Activated T-helper 1 cell treated with anti-CD3 and anti-CD28 coated beads, Interleukin-12 subunit alpha, Interleukin-12 subunit beta, Interleukin-2, Interleukin-4 antibody, amounts not matched to agents 30 ng/mL and 10 ng/mL and 1 ng/mL, durations not matched to agents 14 hours and 24 hours and 36 hours (primary cell): ENCODE data around the gene PPP4R3B. TPM values are rescaled to one million over a fixed set of nuclear protein-coding genes. Genes with fewer than 3 reads are reported as not detected.

ENCODE experiments used
- DNase-seq: peaks from one replicate; pipeline ENCODE4 v3.0.0; 2021; ENCODE audit warnings: low spot score
- H3K27ac Mint-ChIP-seq: one replicate; pipeline ENCODE4 v1.8.0; 2021; ENCODE audit warnings: mild to moderate bottlenecking, mixed read lengths
- H3K27me3 Mint-ChIP-seq: one replicate; pipeline ENCODE4 v1.8.0; 2022; ENCODE audit warnings: mild to moderate bottlenecking, moderate library complexity, mixed read lengths; ENCODE audit not compliant: insufficient read depth
- H3K36me3 Mint-ChIP-seq: one replicate; pipeline ENCODE4 v1.8.0; 2021; ENCODE audit warnings: low read depth, mixed read lengths
- H3K4me1 Mint-ChIP-seq: one replicate; pipeline ENCODE4 v1.8.0; 2021; ENCODE audit warnings: low read depth, mixed read lengths
- H3K4me3 Mint-ChIP-seq: one replicate; pipeline ENCODE4 v1.8.0; 2021; ENCODE audit warnings: mild to moderate bottlenecking, moderate library complexity, mixed read lengths
- H3K9me3 Mint-ChIP-seq: one replicate; pipeline ENCODE4 v1.8.0; 2021; ENCODE audit warnings: mixed read lengths
- intact Hi-C: fragments of 100-400 bp; cut with micrococcal nuclease; formaldehyde crosslinking; loops from one replicate; pipeline ENCODE4 v1.15.1; 2024
- total RNA-seq: library from RNA; stranded (reverse); gene quantifications from 2 replicates; pipeline ENCODE4 v1.2.3, GENCODE V29; 2022

Gene PPP4R3B
- total RNA-seq, 1 donor from 2014 or later: 69.8 TPM

DNA sequence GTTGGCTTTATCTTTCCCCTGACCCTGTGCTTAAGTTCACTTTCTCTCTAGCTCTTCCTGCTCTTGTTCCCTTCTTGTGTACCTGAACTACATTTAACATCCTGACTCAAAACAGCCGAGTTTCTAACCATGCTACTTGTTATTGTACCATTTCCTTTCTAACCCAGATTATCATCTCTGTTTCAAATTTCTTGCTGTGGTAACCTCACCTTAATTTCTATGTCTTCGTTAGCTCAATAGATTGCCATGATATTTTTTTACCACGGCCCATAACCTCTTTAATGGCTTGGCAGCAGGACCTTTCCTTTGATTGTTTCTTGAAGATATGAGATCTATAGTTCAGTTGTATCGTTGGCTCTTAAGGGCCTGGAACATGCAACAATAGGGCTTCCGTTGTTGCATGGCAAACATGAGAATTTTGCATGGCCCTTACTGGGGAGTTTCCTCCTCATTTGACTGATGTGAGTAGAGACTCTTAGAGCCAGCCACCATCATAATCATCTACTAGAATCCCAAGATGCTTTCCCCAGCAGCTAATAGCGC is 86.8 kb downstream of the PPP4R3B start:
- DNase-seq: no peak
- Mint-ChIP-seq H3K27ac (peak overlapping the region; percentile 85), H3K27me3 (no peaks in the 10 kb centered on the region), H3K4me1 (peaks cover 18% of the 10 kb centered on the region), H3K4me3 (peak overlapping the region; percentile 4), H3K9me3 (no peaks in the 10 kb centered on the region), H3K36me3 (peaks cover 39% of the 10 kb centered on the region)
- intact Hi-C loops: loop anchor here (1.0 to 10.0 kb wide), 2 partner anchors 11 to 1416 kb away; partner anchors contain the start of genes ACYP2 and CFAP36

DNA sequence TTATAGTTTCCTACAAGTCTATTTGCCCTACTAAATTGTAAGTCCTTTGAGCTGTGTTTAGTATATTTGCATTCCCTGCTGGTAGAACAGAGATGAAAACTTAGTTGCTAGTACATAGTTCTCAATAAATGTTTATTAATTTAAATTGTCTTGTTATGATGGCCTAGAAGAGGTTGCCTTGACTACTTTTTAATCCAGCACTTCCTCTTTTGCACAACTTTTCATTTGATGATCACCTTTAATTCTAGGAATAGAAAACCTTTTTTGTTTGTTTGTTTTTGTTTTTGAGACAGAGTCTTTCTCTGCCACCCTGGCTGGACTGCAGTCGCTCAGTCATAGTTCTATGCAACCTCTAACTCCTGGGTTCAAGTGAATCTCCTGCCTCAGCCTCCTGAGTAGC is 91.2 kb downstream of the PPP4R3B start:
- Mint-ChIP-seq H3K27ac (no peak overlapping the region), H3K4me1 (peaks cover 12% of the 10 kb centered on the region), H3K27me3 (no peaks in the 10 kb centered on the region), H3K9me3 (no peaks in the 10 kb centered on the region), H3K4me3 (no peak overlapping the region), H3K36me3 (peaks cover 27% of the 10 kb centered on the region)
- intact Hi-C loops: no loop called here
- DNase-seq: no peak

DNA sequence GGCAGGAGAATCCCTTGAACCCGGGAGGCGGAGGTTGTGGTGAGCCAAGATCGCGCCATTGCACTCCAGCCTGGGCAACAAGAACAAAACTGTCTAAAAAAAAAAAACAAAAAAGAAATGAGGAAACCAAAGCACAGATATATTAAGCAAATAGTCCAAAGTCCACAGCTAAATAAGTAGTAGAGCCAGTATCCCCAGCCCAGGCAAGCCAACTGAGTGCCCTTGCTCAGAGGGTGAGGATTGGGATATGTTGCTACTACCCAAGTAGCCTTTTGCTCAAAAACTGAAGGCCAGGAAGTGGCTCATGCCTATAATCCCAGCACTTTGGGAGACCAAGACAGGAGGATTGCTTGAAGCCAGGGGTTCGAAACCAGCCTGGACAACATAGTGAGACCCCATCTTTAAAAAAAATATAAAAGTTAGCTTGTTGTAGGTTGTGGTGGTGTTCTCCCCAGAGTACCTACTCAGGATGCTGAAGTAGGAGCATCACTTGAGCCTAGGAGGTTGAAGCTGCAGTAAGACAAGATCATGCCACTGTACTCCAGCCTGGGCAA is 92.5 kb downstream of the PPP4R3B start:
- H3K27me3 Mint-ChIP-seq: no peaks in the 10 kb centered on the region

DNA sequence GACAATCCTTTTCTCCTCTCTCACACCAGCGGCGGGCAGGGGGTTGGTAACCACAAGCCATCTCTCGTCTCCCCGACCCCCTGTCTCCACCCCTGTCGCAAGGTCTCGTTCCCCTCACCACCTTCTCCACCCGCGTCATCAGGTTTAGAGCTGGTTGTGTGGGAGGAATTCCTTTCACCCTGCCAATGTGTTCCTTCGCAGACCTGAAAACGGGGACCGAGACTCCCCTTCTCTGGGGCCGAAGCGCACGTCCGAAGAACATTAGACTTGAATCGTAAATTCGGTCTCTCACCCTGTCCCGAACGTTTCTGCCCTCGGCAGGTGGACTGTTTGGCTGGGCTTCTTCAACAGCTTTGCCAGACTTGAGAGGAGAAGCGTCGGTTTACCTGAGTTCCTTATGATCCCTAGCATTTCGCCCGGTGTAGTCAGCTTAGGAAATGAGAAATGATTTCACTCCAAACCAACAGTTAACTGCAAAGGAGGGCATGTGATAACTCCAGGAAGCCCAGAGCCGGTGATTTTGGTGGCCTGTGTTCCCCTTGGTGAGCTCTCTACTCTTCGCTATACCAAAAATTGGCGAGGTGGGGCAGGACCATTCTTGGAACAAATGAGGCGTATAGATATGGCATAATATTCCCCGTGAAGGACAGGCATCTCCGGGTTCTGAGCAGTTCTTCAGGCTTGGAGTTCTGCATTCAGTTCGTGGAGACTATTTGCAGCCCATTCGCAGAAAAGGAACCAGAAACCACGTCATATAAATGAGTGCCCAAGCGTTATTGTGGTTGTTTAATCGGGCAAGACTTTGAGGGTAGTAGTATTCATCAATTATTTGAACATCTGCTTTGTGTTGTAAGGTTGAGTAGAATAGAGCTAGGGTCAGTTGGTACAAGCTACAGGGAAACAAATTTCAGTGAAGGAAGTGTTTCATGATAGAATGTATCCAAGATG is 97.2 kb downstream of the PPP4R3B start:
- Mint-ChIP-seq H3K4me3 (peak overlapping the region; percentile 97), H3K27me3 (no peaks in the 10 kb centered on the region), H3K4me1 (peaks cover 17% of the 10 kb centered on the region), H3K9me3 (no peaks in the 10 kb centered on the region), H3K36me3 (peaks cover 6% of the 10 kb centered on the region), H3K27ac (peak overlapping the region; percentile 95)
- DNase-seq: peak; percentile 15
- intact Hi-C loops: loop anchor here (1.0 to 2.0 kb wide), 13 partner anchors 10 to 949 kb away; partner anchors contain the start of genes CLHC1, EML6, MTIF2 and PPP4R3B

More for the DNA sequence above, 92.5 kb downstream of the PPP4R3B start:
- peaks cover 11% of the 10 kb centered on the region for H3K4me1 Mint-ChIP-seq
- no peak overlapping the region for H3K4me3 Mint-ChIP-seq
- H3K27ac Mint-ChIP-seq: no peak overlapping the region
- no peak for DNase-seq
- no peaks in the 10 kb centered on the region for H3K9me3 Mint-ChIP-seq
- peaks cover 14% of the 10 kb centered on the region for H3K36me3 Mint-ChIP-seq
- intact Hi-C loops: no loop called here

DNA sequence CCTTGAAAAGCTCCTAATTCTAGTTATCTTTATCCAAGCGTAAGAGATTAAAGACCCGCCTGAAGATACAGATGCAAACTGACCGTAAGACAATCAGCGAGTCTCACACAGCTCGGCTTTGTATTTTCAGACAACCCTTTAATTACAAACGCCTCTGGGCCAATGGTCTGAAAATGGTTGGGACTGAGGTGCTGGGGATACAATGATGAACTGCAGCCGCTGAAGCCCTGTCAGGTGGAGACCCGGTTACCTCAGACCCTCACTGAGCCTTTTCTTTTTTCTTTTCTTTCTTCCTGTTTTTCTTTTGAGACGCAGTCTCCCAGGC is 98.6 kb downstream of the PPP4R3B start:
- no peaks in the 10 kb centered on the region for H3K9me3 Mint-ChIP-seq
- intact Hi-C loops: loop anchor here (1.0 to 2.0 kb wide), 12 partner anchors 11 to 948 kb away; partner anchors contain the start of genes CLHC1, EML6, PPP4R3B and RPS27A
- peaks cover 2% of the 10 kb centered on the region for H3K36me3 Mint-ChIP-seq
- peak overlapping the region; percentile 97 for H3K4me3 Mint-ChIP-seq
- peak overlapping the region; percentile 95 for H3K27ac Mint-ChIP-seq
- no peak for DNase-seq
- peaks cover 4% of the 10 kb centered on the region for H3K27me3 Mint-ChIP-seq
- H3K4me1 Mint-ChIP-seq: peaks cover 17% of the 10 kb centered on the region

DNA sequence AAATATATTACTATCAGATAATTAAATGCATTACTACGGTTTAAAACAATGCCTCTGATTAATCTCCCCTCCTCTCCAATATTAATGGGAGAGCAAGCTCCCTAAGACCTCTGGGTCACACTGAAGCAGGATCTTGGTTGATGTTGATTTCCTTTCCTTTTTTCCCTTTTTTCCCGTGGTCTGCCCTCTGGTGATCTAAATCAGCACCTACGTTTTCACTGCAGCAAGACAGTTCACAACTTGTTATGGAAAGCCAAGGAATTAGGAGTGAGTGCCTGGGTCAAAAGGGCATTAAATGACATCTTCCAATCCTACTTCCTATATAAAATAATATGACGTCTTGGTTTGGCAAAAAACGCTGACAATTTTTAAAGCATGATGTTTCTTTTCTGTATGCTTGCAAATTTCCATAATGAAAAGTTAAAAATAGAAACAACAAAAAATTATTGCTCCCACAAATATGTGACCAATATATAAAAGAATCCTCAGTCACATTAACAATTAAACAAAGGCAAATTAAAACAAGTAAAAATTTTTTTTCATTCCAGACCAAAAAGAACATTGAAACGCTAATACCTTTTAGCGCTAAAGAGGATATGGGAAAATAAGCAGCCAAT is 105.8 kb downstream of the PPP4R3B start:
- DNase-seq: no peak
- Mint-ChIP-seq H3K27ac (no peak overlapping the region), H3K9me3 (no peaks in the 10 kb centered on the region), H3K4me3 (no peak overlapping the region), H3K27me3 (peaks cover 8% of the 10 kb centered on the region), H3K4me1 (no peaks in the 10 kb centered on the region), H3K36me3 (no peaks in the 10 kb centered on the region)
- intact Hi-C loops: no loop called here

DNA sequence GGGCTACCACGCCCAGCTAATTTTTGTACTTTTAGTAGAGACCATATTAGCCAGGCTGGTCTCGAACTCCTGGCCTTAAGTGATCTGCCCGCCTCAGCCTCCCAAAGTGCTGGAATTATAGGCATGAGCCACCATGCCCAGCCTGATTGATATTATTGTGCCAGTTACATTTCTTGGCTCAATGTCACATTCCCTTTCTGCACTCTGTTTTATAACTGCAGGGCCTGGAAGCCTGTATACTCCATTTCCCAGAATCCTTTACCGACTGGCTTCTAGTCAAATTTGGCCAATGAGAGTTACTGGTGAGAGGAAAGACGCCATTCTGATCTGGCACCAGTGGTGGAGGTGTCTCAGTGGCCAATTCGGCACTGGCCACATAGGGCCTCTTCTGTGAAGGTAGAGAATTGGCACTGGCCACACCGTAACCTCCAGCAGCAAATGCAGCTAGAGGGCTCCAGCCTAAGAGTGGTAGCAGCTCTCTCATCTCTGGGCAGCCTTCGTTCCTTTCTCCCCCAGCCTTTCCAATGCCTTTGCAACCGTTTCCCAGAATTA is 114.8 kb downstream of the PPP4R3B start:
- H3K36me3 Mint-ChIP-seq: no peaks in the 10 kb centered on the region
- no peak overlapping the region for H3K27ac Mint-ChIP-seq
- no peak overlapping the region for H3K4me3 Mint-ChIP-seq
- no peak for DNase-seq
- peaks cover 2% of the 10 kb centered on the region for H3K27me3 Mint-ChIP-seq
- H3K9me3 Mint-ChIP-seq: no peaks in the 10 kb centered on the region
- H3K4me1 Mint-ChIP-seq: no peaks in the 10 kb centered on the region
- intact Hi-C loops: no loop called here

DNA sequence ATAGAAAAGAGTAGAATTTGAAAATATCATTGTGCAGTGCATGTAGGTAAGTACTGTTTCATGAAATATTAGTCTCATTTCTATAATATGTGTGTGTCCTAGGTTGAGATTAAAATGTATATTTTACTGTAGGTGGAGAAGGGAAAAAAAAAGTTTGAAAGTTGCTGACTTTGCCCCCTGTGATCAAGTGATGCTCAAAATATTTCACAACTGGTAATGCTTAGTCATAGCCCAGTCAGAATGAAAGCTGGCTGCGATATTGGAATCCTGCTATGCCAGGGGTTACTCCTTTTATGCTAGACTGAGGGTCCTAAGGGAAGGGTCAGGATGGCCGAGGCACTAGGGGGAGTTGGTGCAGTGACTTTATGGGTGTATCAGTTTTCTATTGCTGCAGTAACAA is 117.4 kb downstream of the PPP4R3B start:
- DNase-seq: no peak
- H3K27ac Mint-ChIP-seq: no peak overlapping the region
- intact Hi-C loops: no loop called here
- H3K9me3 Mint-ChIP-seq: no peaks in the 10 kb centered on the region
- H3K36me3 Mint-ChIP-seq: no peaks in the 10 kb centered on the region
- no peak overlapping the region for H3K4me3 Mint-ChIP-seq
- H3K27me3 Mint-ChIP-seq: peaks cover 4% of the 10 kb centered on the region
- no peaks in the 10 kb centered on the region for H3K4me1 Mint-ChIP-seq

DNA sequence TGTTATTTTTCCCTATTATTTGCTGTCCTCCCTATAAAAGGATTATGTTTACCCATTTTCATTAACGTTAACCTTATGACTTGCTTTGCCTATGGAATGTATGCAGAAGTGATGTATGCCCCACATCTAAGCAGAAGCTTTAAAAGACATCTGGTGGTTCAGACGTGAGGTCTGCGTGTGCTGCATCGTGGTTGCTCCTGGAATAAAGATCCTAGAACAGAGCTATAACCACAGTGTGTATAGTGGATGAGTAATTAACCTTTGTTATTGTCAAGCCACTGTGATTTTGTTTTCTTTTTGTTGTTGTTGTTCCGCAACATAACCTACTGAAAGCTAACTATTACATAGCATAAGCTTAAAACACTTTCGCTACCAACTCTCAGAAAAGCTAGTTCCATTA is 118.8 kb downstream of the PPP4R3B start:
- DNase-seq: no peak
- no peaks in the 10 kb centered on the region for H3K9me3 Mint-ChIP-seq
- H3K4me3 Mint-ChIP-seq: no peak overlapping the region
- intact Hi-C loops: no loop called here
- no peaks in the 10 kb centered on the region for H3K4me1 Mint-ChIP-seq
- no peak overlapping the region for H3K27ac Mint-ChIP-seq
- H3K27me3 Mint-ChIP-seq: peaks cover 4% of the 10 kb centered on the region
- no peaks in the 10 kb centered on the region for H3K36me3 Mint-ChIP-seq

Other genes starting within 250 kb of the PPP4R3B start
- 6.4 and 8.4 TPM in 2 replicates for gene CCDC88A, start 197.8 kb downstream of the PPP4R3B start, total RNA-seq
- gene CFAP36, start 97.9 kb downstream of the PPP4R3B start, total RNA-seq: 21.5 and 22.0 TPM in 2 replicates
- 65.1 and 71.1 TPM in 2 replicates for gene PNPT1, start 76.2 kb upstream of the PPP4R3B start, total RNA-seq